DMS153 (cell line): Measurements from ENCODE around the gene ITGB1BP1.

Experiments
- DNase-seq: peaks from one replicate; lab custom pipeline; 2025; lab: John Stamatoyannopoulos, UW

ITGB1BP1 gene

GRCh38 chr2:9423100-9423921, at the start of gene ITGB1BP1, which contains the start of gene CPSF3:
ITGB1BP1 (minus strand) TSS chr2:9423528; CDS start chr2:9418697, 4,831 bp downstream.
CPSF3 (plus strand) TSS chr2:9423654; CDS start chr2:9423774, 120 bp downstream.
- peak; percentile 95 for DNase-seq

DNA sequence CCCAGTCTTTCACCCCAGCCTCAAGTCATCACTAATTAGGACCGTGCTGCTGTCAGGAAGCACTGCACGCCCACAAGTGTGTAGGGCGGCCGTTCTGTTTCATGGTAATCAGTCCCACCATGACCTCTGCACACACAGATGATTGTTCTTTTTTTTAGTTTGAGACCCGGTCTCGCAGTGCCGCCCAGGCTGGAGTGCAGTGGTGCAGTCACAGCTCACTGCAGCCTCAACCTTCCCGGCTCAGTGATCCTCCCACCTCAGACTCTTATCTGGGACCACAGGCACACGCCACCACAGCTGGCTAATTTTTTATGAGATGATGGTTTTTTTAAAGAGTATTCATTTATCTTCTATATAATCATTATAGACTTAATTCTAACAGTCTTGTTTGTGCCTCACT, 49.2 kb upstream of the ITGB1BP1 start:
- DNase-seq = no peak

GRCh38 chr2:9471206-9471605, 47.9 kb upstream of the ITGB1BP1 start:
- no peak for DNase-seq

- no peak for DNase-seq
These were observed 44.4 kb upstream of the ITGB1BP1 start for GRCh38 chr2:9467687-9468086.

DNA sequence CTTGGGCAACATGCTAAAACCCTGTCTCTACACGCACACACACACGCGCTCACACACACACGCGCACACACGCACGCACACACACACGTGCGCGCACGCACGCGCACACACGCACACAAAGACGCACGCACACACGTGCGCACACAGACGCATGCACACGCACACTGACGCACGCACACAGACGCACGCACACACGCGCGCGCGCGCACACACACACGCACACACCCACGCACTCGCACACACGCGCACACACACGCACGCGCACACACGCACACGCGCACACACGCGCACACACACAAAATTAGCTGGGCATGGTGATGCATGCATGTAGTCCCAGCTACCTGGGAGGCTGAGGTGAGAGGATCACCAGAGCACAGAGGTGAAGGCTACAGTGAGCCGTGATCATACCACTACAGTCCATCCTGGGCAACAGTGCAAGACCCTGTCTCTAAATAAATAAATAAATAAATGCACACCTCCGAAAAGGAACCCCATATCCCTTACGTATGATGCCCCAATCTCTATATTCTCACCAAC, 42.9 kb upstream of the ITGB1BP1 start:
- no peak for DNase-seq

DNA sequence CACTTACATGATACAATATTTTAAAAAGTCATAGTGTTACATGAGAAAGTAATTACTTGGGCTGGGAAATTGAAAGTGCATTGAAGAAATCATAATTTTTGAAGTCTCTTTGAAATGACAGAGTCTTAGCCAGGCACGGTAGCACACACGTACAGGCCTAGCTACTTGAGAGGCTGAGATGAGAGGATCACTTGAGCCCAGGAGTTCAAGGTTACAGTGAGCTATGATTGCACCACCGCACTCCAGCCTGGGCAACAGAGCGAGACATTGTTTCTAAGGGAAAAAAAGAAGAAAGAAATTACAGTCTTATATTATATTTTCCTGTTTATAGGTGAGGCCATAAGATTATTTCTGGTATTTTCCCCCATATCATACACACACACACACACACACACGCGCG, 41.8 kb upstream of the ITGB1BP1 start:
- DNase-seq = no peak

DNA sequence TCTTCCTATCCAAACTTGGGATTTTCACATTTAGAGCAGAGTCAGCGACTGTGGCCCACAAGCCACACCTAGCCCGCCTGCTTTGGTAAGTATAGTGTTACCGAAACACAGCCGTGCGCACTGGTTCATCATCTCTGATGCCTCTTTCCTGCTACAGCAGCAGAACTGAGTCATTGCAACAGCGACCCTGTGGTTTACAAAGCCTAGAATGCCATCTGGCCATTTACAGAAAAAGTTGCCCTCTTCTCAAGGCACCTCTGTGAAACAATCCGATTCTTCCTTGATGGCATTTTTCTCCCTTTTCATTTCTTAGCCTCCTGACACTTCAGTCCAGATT, 40.3 kb upstream of the ITGB1BP1 start:
- no peak for DNase-seq

- peak; percentile 48 for DNase-seq
These were observed 39.8 kb upstream of the ITGB1BP1 start for GRCh38 chr2:9462886-9463697.

GRCh38 chr2:9462313-9462712, 39.0 kb upstream of the ITGB1BP1 start:
- no peak for DNase-seq

- no peak for DNase-seq
These were observed 37.8 kb upstream of the ITGB1BP1 start for GRCh38 chr2:9461079-9461478.

GRCh38 chr2:9460441-9461017, 37.2 kb upstream of the ITGB1BP1 start:
- no peak for DNase-seq

- no peak for DNase-seq
These were observed 27.9 kb upstream of the ITGB1BP1 start for GRCh38 chr2:9451231-9451630.

- DNase-seq = no peak
These were observed 21.8 kb upstream of the ITGB1BP1 start for GRCh38 chr2:9445089-9445488.

GRCh38 chr2:9443526-9443925, 20.2 kb upstream of the ITGB1BP1 start:
- DNase-seq = no peak

GRCh38 chr2:9441556-9441955, 18.2 kb upstream of the ITGB1BP1 start:
- DNase-seq = no peak

DNA sequence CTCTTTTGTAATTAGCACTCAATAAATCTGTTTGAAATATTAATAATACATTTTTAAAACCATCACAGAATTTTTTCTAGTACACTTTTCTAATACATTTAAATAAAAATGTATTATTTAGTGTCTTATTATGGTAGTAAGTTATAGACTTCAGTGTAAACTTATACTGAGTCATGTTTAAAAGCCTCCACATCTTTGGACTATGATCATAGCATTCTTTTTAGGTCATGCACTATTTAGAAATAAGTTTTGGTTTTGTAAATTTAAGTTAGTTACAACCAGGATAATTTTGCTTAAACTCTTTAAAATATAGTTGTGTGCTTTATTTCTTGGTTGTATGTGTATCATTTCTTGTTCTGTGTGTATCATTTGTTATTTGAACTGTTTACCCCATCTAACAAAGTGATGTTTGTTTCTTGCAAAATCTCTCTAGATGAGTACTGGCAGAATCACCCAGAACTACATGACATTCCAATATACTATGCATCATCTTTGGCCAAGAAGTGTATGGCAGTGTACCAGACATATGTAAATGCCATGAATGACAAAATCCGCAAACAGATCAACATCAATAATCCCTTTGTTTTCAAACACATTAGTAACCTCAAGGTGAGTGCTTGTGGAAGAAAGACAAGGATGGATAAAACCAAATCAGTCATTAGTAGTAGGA, 16.9 kb upstream of the ITGB1BP1 start:
- DNase-seq = no peak

DNA sequence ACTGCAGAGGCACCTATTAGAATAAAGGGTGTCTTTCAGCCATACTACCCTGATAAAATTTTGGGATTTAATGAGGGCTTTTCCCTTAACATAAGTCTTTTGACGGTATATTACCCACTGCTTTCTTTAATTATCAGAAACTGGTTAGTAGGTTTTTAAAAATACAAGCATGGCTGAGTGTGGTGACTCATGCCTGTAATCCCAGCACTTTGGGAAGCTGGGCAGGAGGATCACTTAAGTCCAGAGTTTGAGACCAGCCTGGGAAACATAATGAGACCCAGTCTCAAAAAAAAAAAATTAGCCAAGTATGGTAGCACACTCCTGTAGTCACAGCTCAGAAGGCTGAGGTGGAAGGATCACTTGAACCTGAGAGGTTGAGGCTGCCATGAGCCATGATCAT, 16.2 kb upstream of the ITGB1BP1 start:
- DNase-seq = no peak

- DNase-seq = no peak
These were observed 11.2 kb upstream of the ITGB1BP1 start for GRCh38 chr2:9434489-9434888.

GRCh38 chr2:9430316-9431293, 7.3 kb upstream of the ITGB1BP1 start:
- no peak for DNase-seq

DNA sequence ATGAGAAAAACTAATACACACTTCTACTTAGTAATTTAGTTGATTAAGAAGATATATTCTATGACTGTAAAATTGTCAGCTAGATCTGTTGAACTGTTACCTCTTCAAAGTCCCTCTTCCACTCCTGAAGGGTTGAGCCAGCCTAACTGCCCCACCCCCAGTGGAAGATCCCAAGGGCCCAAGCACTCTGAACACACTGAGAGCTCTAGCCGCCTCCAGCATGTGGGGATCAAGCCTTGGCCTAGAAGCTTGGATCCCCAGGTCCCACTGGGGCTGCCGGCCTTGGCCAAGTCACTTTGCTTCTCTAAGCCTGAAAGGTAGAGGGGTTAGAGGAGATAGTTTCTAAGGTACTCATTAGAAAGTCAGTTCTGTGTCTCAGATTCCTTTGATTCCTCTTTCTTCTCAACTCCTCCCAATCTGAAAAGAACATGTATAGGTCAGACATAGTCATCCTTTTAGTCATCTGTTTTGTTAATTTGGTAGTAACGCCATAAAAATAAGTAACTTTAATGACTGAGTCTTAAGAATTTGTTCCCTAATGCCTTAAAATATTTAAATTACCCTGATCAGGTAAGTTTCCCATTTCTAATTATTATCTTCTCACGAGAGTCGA, 5.7 kb upstream of the ITGB1BP1 start:
- DNase-seq = no peak
